GM12872 (cell line): ENCODE results near the gene LYSMD4.

ENCODE experiments used
- TF ChIP-seq, protein P1 (sequence below): IDR thresholded peaks from 3 replicates; pipeline ENCODE4 v1.5.1; 2011; ENCODE audit warnings: low read depth, mild to moderate bottlenecking, low read length, moderate library complexity; ENCODE audit not compliant: insufficient read depth

The LYSMD4 gene

DNA sequence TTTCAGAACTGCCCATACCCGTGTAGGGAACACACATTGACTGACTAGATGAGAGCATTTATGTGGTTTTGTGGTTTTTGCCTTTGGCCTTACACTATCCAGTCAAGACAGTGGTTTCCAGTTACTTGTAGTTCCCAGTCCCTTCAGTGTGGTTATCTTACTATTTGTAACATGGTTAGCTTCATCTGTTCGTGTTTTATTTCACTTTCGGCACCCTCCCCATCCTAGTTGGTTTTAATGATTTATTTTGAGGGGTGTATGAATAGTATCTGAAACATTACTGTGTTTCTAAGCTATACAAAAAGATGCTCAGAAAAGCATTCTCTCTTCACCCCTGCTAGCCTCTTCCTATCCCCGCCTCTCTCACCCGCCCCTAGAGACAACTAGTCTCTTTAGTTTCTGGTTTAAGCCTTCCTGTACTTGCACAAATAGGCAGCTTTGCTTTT, 14.1 kb downstream of the LYSMD4 start:
- TF ChIP-seq, protein P1, sequence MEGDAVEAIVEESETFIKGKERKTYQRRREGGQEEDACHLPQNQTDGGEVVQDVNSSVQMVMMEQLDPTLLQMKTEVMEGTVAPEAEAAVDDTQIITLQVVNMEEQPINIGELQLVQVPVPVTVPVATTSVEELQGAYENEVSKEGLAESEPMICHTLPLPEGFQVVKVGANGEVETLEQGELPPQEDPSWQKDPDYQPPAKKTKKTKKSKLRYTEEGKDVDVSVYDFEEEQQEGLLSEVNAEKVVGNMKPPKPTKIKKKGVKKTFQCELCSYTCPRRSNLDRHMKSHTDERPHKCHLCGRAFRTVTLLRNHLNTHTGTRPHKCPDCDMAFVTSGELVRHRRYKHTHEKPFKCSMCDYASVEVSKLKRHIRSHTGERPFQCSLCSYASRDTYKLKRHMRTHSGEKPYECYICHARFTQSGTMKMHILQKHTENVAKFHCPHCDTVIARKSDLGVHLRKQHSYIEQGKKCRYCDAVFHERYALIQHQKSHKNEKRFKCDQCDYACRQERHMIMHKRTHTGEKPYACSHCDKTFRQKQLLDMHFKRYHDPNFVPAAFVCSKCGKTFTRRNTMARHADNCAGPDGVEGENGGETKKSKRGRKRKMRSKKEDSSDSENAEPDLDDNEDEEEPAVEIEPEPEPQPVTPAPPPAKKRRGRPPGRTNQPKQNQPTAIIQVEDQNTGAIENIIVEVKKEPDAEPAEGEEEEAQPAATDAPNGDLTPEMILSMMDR = no peak

GRCh38 chr15:99718421-99718820, 14.8 kb downstream of the LYSMD4 start:
- TF ChIP-seq, protein P1 = no peak

DNA sequence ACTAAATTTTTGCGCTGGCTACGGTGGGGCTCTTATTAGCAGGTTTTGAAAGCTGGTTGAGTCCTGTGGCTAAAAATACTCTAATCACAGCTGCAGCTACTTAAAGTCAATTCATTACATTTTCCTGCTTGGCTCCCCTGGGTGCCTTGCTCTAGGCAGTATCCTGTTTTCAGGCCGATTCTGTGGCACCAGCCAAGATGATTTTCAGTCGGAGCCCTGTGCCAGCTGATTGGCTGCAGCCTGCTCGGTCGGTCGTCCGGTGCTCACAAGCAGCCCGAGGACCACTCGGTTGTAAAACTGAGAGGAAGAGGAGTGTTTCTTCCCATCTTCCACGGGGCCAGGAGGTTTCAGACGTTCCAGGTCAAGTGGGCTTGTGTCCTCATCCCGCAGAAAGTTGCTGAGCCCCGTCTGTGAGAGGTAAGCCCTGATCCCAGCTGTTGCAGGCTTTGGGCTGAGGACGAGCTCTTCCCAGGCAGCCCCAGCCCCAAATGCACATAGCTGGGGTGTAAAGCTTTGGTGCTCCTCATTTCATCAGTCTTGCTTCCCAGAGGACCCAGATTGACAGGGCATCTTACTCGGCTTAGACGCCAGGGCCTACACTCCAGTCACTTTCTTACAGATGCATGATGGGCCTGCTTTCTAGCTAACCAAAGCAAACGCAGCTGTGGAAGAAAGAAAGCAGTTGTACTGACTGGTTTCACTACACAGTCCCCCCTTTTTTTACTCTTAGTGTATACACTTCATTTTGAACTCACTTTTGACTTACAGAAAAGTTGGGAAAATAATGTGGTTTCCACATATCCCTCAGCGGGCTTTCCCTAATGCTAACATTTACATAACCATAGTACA, 15.9 kb downstream of the LYSMD4 start:
- TF ChIP-seq, protein P1 = no peak

GRCh38 chr15:99716540-99717095, 16.6 kb downstream of the LYSMD4 start:
- TF ChIP-seq, protein P1 = no peak

DNA sequence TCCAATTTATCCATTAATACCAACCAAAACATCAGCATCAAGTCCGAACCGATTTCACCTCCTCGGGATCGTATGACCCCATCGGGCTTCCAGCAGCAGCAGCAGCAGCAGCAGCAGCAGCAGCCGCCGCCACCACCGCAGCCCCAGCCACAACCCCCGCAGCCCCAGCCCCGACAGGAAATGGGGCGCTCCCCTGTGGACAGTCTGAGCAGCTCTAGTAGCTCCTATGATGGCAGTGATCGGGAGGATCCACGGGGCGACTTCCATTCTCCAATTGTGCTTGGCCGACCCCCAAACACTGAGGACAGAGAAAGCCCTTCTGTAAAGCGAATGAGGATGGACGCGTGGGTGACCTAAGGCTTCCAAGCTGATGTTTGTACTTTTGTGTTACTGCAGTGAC, 20.8 kb downstream of the LYSMD4 start:
- TF ChIP-seq, protein P1 = no peak

DNA sequence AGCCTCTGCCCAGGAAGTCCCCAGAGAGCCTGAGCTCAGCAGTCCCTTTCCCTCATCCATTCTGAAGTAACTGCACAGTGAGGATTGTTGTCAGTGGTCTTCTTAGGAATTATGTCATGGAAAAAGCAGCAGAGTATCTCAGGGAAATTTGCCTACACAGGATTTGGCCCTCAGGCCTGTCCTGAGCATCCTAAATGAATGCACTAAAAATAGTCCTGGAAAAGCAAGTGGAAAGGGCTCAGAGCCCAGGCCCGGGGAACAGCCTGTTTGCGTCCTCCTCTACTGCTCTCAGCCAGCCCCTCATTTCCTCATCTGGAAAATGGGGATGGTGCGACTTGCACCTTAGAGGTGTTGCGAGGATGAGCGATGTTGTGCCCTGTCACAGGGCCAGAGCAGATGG, 21.6 kb downstream of the LYSMD4 start:
- TF ChIP-seq, protein P1 = no peak

- TF ChIP-seq, protein P1 = no peak
Observed at GRCh38 chr15:99709243-99709986, 23.8 kb downstream of the LYSMD4 start.
